Activated B cell treated with CpG ODN at 0.5 μM for 24 hours (primary cell): ENCODE results near the gene GRIN1. TPM values are rescaled to one million over a fixed set of nuclear protein-coding genes. Genes with fewer than 3 reads are reported as not detected.

Experiments
- ATAC-seq: fragments of 200-7000 bp; cut with Tn5 transposase; one replicate; pipeline ENCODE4 v1.10.0; 2021; ENCODE audit warnings: low read depth, mild to moderate bottlenecking, moderate library complexity
- CTCF ChIA-PET: fragments of 350-600 bp; sonication (Branson Sonifier 250); formaldehyde crosslinking; loops from one replicate; lab custom pipeline; 2021; ENCODE audit warnings: antibody characterized with exemption; lab: Charles Lee
- POLR2A ChIA-PET: fragments of 350-600 bp; sonication (Branson Sonifier 250); formaldehyde crosslinking; loops from one replicate; lab custom pipeline; 2021; ENCODE audit warnings: antibody characterized with exemption; lab: Charles Lee
- DNase-seq: peaks from one replicate; pipeline ENCODE4 v3.0.0; 2022
- H3K27ac Mint-ChIP-seq: one replicate; pipeline ENCODE4 v1.8.0; 2020; ENCODE audit warnings: mixed read lengths
- H3K27me3 Mint-ChIP-seq: one replicate; pipeline ENCODE4 v1.8.0; 2021; ENCODE audit warnings: mixed read lengths
- H3K36me3 Mint-ChIP-seq: one replicate; pipeline ENCODE4 v1.8.0; 2021; ENCODE audit warnings: low read depth, mixed read lengths
- H3K4me1 Mint-ChIP-seq: one replicate; pipeline ENCODE4 v1.8.0; 2021; ENCODE audit warnings: mixed read lengths
- H3K4me3 Mint-ChIP-seq: one replicate; pipeline ENCODE4 v1.8.0; 2020; ENCODE audit warnings: mild to moderate bottlenecking, mixed read lengths
- H3K9me3 Mint-ChIP-seq: one replicate; pipeline ENCODE4 v1.8.0; 2020; ENCODE audit warnings: mixed read lengths
- CTCF ChIP-seq: fragments of 200-600 bp; IDR thresholded peaks from one replicate; pipeline ENCODE4 v1.8.0; 2022; ENCODE audit warnings: antibody characterized with exemption, mild to moderate bottlenecking
- intact Hi-C: fragments of 100-400 bp; cut with micrococcal nuclease; formaldehyde crosslinking; loops from one replicate; pipeline ENCODE4 v1.15.1; 2024
- total RNA-seq: library from RNA; stranded (reverse); gene quantifications from 2 replicates; pipeline ENCODE4 v1.2.3, GENCODE V29; 2022

GRIN1 gene
- total RNA-seq, 1 donor from 2014 or later, result 0.22 TPM

- Mint-ChIP-seq H3K27me3 (peaks cover 40% of the 10 kb centered on the region), H3K36me3 (no peaks in the 10 kb centered on the region), H3K27ac (no peak overlapping the region), H3K4me3 (no peak overlapping the region), H3K9me3 (no peaks in the 10 kb centered on the region), H3K4me1 (peaks cover 23% of the 10 kb centered on the region)
- intact Hi-C loops, result loop anchor here (10.0 kb wide), 1 partner anchor 317 kb away; the partner anchor contains the start of genes AJM1 and PHPT1
- no peak for ATAC-seq
- TF ChIP-seq CTCF, result no peak
- POLR2A ChIA-PET, result interaction anchor here (0.6 kb wide), 2 partner anchors 39 to 115 kb away, joined by 4 to 6 read pairs; no protein-coding TSS in a partner anchor
- DNase-seq, result no peak
- CTCF ChIA-PET, result no interaction called here
Measured at GRCh38 chr9:137161558-137162486, 22.9 kb downstream of the GRIN1 start.

DNA sequence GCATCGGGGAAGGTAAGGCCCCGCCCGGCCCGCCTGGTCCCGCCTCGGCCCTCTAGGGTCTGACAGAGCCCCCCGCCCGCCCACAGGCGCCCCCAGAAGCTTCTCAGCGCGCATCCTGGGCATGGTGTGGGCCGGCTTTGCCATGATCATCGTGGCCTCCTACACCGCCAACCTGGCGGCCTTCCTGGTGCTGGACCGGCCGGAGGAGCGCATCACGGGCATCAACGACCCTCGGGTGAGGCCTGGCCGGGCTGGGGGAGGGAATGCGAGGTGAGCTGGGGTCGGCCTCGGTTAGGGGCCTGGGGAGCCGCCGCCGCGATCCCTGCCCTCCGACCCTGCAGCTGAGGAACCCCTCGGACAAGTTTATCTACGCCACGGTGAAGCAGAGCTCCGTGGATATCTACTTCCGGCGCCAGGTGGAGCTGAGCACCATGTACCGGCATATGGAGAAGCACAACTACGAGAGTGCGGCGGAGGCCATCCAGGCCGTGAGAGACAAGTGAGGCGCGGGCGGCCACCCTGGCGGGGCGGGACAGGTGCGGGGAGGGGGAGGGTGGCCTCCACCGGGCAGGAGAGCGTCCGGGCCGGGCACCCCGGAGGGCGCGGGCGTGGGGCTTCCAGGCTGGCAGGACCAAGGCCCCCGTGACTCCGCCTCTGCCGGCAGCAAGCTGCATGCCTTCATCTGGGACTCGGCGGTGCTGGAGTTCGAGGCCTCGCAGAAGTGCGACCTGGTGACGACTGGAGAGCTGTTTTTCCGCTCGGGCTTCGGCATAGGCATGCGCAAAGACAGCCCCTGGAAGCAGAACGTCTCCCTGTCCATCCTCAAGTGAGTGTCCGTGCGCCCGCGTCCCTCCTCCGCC lies 23.8 kb downstream of the GRIN1 start:
- Mint-ChIP-seq H3K27ac (no peak overlapping the region), H3K36me3 (no peaks in the 10 kb centered on the region), H3K4me3 (no peak overlapping the region), H3K4me1 (peaks cover 22% of the 10 kb centered on the region), H3K9me3 (no peaks in the 10 kb centered on the region), H3K27me3 (peaks cover 34% of the 10 kb centered on the region)
- intact Hi-C loops, result loop anchor here (10.0 kb wide), 1 partner anchor 318 kb away; the partner anchor contains the start of genes AJM1 and PHPT1
- peak; percentile 43 for ATAC-seq
- DNase-seq, result no peak
- CTCF ChIA-PET, result no interaction called here
- POLR2A ChIA-PET, result interaction anchor here (0.6 to 1.6 kb wide), 2 partner anchors 33 to 116 kb away, joined by 5 to 6 read pairs; no protein-coding TSS in a partner anchor
- TF ChIP-seq CTCF, result no peak

DNA sequence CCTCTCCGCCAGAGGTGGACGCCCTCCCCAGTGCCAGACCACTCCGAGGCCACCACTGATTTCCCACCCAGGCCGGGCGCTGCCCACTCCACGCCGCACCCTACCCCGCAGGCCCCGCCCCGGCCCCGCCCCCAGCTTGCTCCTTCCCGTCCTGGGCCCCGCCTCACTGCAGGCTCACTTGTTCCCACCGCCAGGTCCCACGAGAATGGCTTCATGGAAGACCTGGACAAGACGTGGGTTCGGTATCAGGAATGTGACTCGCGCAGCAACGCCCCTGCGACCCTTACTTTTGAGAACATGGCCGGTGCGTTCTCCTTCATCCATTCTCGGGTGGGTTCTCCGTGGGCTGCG lies 24.4 kb downstream of the GRIN1 start:
- Mint-ChIP-seq H3K27me3 (peaks cover 29% of the 10 kb centered on the region), H3K4me3 (no peak overlapping the region)
- intact Hi-C loops, result loop anchor here (10.0 kb wide), 1 partner anchor 319 kb away; the partner anchor contains the start of genes AJM1 and PHPT1

DNA sequence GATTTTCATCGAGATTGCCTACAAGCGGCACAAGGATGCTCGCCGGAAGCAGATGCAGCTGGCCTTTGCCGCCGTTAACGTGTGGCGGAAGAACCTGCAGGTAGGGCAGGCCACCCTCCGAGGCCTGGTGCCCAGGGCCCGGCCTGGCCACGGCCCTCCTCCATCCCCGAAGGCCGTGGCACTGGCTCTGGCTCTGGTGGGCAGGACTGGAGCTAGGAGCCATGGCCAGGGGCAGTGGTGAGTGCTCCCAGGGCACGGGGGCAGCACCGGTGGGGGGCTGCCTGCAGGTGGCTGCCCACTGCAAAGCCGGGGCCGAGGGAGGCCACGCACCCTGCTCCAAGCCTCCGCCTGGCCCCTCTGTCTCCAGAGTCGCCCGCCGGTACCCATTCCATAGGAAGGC lies 24.9 kb downstream of the GRIN1 start:
- Mint-ChIP-seq H3K4me1 (peaks cover 17% of the 10 kb centered on the region), H3K27me3 (peaks cover 28% of the 10 kb centered on the region), H3K36me3 (no peaks in the 10 kb centered on the region), H3K27ac (no peak overlapping the region), H3K9me3 (no peaks in the 10 kb centered on the region), H3K4me3 (no peak overlapping the region)
- no peak for ATAC-seq
- no peak for DNase-seq
- POLR2A ChIA-PET, result interaction anchor here (1.6 kb wide), 1 partner anchor 34 kb away, joined by 5 read pairs; no protein-coding TSS in a partner anchor
- TF ChIP-seq CTCF, result no peak
- intact Hi-C loops, result loop anchor here (10.0 kb wide), 1 partner anchor 319 kb away; the partner anchor contains the start of genes AJM1 and PHPT1
- CTCF ChIA-PET, result no interaction called here

More for the DNA sequence above, 24.4 kb downstream of the GRIN1 start:
- Mint-ChIP-seq H3K4me1 (peaks cover 18% of the 10 kb centered on the region), H3K27ac (no peak overlapping the region), H3K9me3 (no peaks in the 10 kb centered on the region), H3K36me3 (no peaks in the 10 kb centered on the region)
- no peak for ATAC-seq
- POLR2A ChIA-PET, result interaction anchor here (1.6 kb wide), 1 partner anchor 34 kb away, joined by 5 read pairs; no protein-coding TSS in a partner anchor
- no peak for TF ChIP-seq CTCF
- no peak for DNase-seq
- CTCF ChIA-PET, result no interaction called here
